HCT116 (cell line): Measurements from ENCODE around the gene COPA. TPM values are rescaled to one million over a fixed set of nuclear protein-coding genes. Genes with fewer than 3 reads are reported as not detected.

Source experiments
- ATAC-seq: fragments of 200-7000 bp; cut with Tn5 transposase; 2 replicates; pipeline ENCODE4 v1.9.1; 2020; ENCODE audit warnings: mild to moderate bottlenecking, moderate library complexity
- BruUV-seq: library from RNA; stranded (reverse); fragments of 400-500 nt; replicated peaks from 2 replicates; lab custom pipeline; 2021; lab: Mats Ljungman, UMichigan
- CTCF ChIA-PET: fragments of 300-600 bp; sonication (Branson Sonifier 250); formaldehyde crosslinking; loops from one replicate; lab custom pipeline; 2021; ENCODE audit warnings: antibody characterized with exemption; lab: Charles Lee
- POLR2A ChIA-PET: fragments of 300-600, 350-600 bp; sonication (Branson Sonifier 250); formaldehyde crosslinking; loops from one replicate; lab custom pipeline; 2021; ENCODE audit warnings: antibody characterized with exemption; lab: Charles Lee
- RAD21 ChIA-PET, 2 experiments: fragments of 300-600 bp; sonication (Branson Sonifier 250); formaldehyde crosslinking; loops; one replicate each; lab custom pipeline; 2023; ENCODE audit warnings: low total read pairs in 2 of 2; ENCODE audit not compliant: uncharacterized antibody in 2 of 2, unreplicated experiment in 2 of 2, low non-redundant PET in 1 of 2; lab: Charles Lee
- DNase-seq: peaks from one replicate; pipeline ENCODE4 v3.0.0-alpha.2; 2010; ENCODE audit warnings: low read depth, low spot score
- H2AFZ ChIP-seq: fragments of 200-600 bp; shearing (Covaris generic), sonication (generic); 2 replicates; pipeline ENCODE4 v1.6.1; 2017; ENCODE audit warnings: low read depth, mixed run types, mixed read lengths, antibody characterized with exemption, low read length; ENCODE audit not compliant: poor library complexity, severe bottlenecking
- H3K27ac ChIP-seq: 2 replicates; pipeline ENCODE4 v1.5.1; 2012; ENCODE audit warnings: low read depth, low read length
- H3K27me3 ChIP-seq: fragments of 200-600 bp; sonication (generic); 2 replicates; pipeline ENCODE4 v1.6.1; 2016; ENCODE audit warnings: mixed run types, low read length, mixed read lengths; ENCODE audit not compliant: insufficient read depth
- H3K36me3 ChIP-seq, 2 experiments: fragments of 200-500 bp in 1 of 2; fragments of 200-600 bp in 1 of 2; sonication (Bioruptor generic) in 1 of 2; sonication (generic) in 1 of 2; 2 replicates each; pipeline versions ENCODE4 v1.5.1 to v1.6.1; 2014 to 2016; ENCODE audit warnings: low read length in 2 of 2, inconsistent platforms in 1 of 2, mixed read lengths in 1 of 2, mixed run types in 1 of 2; ENCODE audit not compliant: insufficient read depth in 2 of 2, control insufficient read depth in 1 of 2
- H3K4me1 ChIP-seq, 2 experiments: fragments of 200-600 bp in 1 of 2; sonication (generic) in 1 of 2; 2 replicates each; pipeline versions ENCODE4 v1.5.1 to v1.6.1; 2012 to 2017; ENCODE audit warnings: low read length in 2 of 2, inconsistent platforms in 1 of 2, mild to moderate bottlenecking in 1 of 2, mixed read lengths in 1 of 2, mixed run types in 1 of 2, moderate library complexity in 1 of 2; ENCODE audit not compliant: insufficient read depth in 2 of 2, control insufficient read depth in 1 of 2
- H3K4me2 ChIP-seq: fragments of 200-600 bp; sonication (generic); 2 replicates; pipeline ENCODE4 v1.6.1; 2017; ENCODE audit warnings: mixed run types, low read length, mixed read lengths
- H3K4me3 ChIP-seq, 2 experiments: fragments of 200-600 bp in 1 of 2; sonication (generic) in 1 of 2; replicated peaks in 1 of 2; 2 replicates each; pipeline ENCODE4 v1.5.1; 2011 to 2016; ENCODE audit warnings: low read length in 2 of 2, control low read depth in 1 of 2, low read depth in 1 of 2, mild to moderate bottlenecking in 1 of 2, mixed read lengths in 1 of 2, mixed run types in 1 of 2
- H3K79me2 ChIP-seq: fragments of 200-600 bp; sonication (generic); 2 replicates; pipeline ENCODE4 v1.6.1; 2017; ENCODE audit warnings: mild to moderate bottlenecking, mixed run types, low read length, moderate library complexity, mixed read lengths; ENCODE audit not compliant: insufficient read depth
- H3K9ac ChIP-seq: fragments of 200-600 bp; sonication (generic); 2 replicates; pipeline ENCODE4 v1.6.1; 2016; ENCODE audit warnings: low read length, mixed read lengths
- H3K9me2 ChIP-seq: fragments of 200-600 bp; sonication (generic), shearing (Covaris generic); 2 replicates; pipeline ENCODE4 v1.6.1; 2017; ENCODE audit warnings: mixed run types, mild to moderate bottlenecking, moderate library complexity; ENCODE audit not compliant: insufficient read depth
- H3K9me3 ChIP-seq, 2 experiments: fragments of 200-500 bp in 1 of 2; fragments of 200-600 bp in 1 of 2; sonication (Bioruptor generic) in 1 of 2; sonication (generic) in 1 of 2; 2 replicates each; pipeline ENCODE4 v1.6.1; 2014 to 2017; ENCODE audit warnings: low read length in 2 of 2, mixed read lengths in 2 of 2, inconsistent platforms in 1 of 2, low read depth in 1 of 2, mild to moderate bottlenecking in 1 of 2, mixed run types in 1 of 2, moderate library complexity in 1 of 2; ENCODE audit not compliant: control insufficient read depth in 1 of 2, insufficient read depth in 1 of 2
- H4K20me1 ChIP-seq: fragments of 200-600 bp; sonication (generic), shearing (Covaris generic); 2 replicates; pipeline ENCODE4 v1.6.1; 2017; ENCODE audit warnings: mixed run types, mild to moderate bottlenecking, moderate library complexity; ENCODE audit not compliant: insufficient read depth
- CBX3 ChIP-seq: IDR thresholded peaks from 2 replicates; pipeline ENCODE4 v1.6.1; 2012; ENCODE audit warnings: low read depth
- CEBPB ChIP-seq: IDR thresholded peaks from 2 replicates; pipeline ENCODE4 v1.6.1; 2012; ENCODE audit warnings: low read depth
- CTCF ChIP-seq, 3 experiments: fragments of 200-600 bp in 1 of 3; sonication (generic) in 1 of 3; IDR thresholded peaks in 2 of 3; conservative IDR thresholded peaks in 1 of 3; 2 replicates each; pipeline ENCODE4 v1.5.1; 2012 to 2017; ENCODE audit warnings: low read depth in 2 of 3, low read length in 2 of 3, antibody characterized with exemption in 1 of 3, borderline replicate concordance in 1 of 3, control low read depth in 1 of 3, mild to moderate bottlenecking in 1 of 3, mixed read lengths in 1 of 3, mixed run types in 1 of 3, moderate library complexity in 1 of 3; ENCODE audit not compliant: insufficient read depth in 1 of 3
- EGR1 ChIP-seq: IDR thresholded peaks from 2 replicates; pipeline ENCODE4 v1.6.1; 2012; ENCODE audit warnings: low read depth
- EZH2phosphoT487 ChIP-seq: fragments of 200-600 bp; IDR thresholded peaks from 2 replicates; pipeline ENCODE4 v1.6.1; 2018; ENCODE audit warnings: antibody characterized with exemption, borderline replicate concordance
- FOSL1 ChIP-seq: IDR thresholded peaks from 2 replicates; pipeline ENCODE4 v1.6.1; 2012; ENCODE audit warnings: low read depth
- JUND ChIP-seq: IDR thresholded peaks from 2 replicates; pipeline ENCODE4 v1.6.1; 2012
- POLR2A ChIP-seq: IDR thresholded peaks from 2 replicates; pipeline ENCODE4 v1.7.0; 2011; ENCODE audit warnings: borderline replicate concordance; ENCODE audit not compliant: insufficient read depth, insufficient read length; ENCODE audit errors: extremely low read depth
- SIN3A ChIP-seq: IDR thresholded peaks from 2 replicates; pipeline ENCODE4 v1.6.1; 2012; ENCODE audit warnings: low read depth
- SP1 ChIP-seq: IDR thresholded peaks from 2 replicates; pipeline ENCODE4 v1.6.1; 2012; ENCODE audit warnings: low read depth
- SRF ChIP-seq: IDR thresholded peaks from 2 replicates; pipeline ENCODE4 v1.6.1; 2012; ENCODE audit warnings: low read depth
- TCF7L2 ChIP-seq: IDR thresholded peaks from 2 replicates; pipeline ENCODE4 v1.7.0; 2011; ENCODE audit warnings: borderline replicate concordance, inconsistent platforms; ENCODE audit not compliant: insufficient read depth, insufficient read length; ENCODE audit errors: extremely low read depth
- ZBTB33 ChIP-seq: IDR thresholded peaks from 2 replicates; pipeline ENCODE4 v1.6.1; 2011; ENCODE audit warnings: mild to moderate bottlenecking, low read length, moderate library complexity; ENCODE audit not compliant: insufficient replicate concordance; ENCODE audit errors: extremely low read depth
- ZFX ChIP-seq: fragments of 450-650 bp; IDR thresholded peaks from 2 replicates; pipeline ENCODE4 v1.6.1; 2017
- ZNF274 ChIP-seq: fragments of 200-500 bp; sonication (Bioruptor generic); IDR thresholded peaks from 2 replicates; pipeline ENCODE4 v1.6.1; 2014; ENCODE audit warnings: mild to moderate bottlenecking, low read depth, low read length, inconsistent platforms
- intact Hi-C: fragments of 100-400 bp; cut with micrococcal nuclease; formaldehyde crosslinking; loops from 2 replicates; pipeline ENCODE4 v1.10.0; 2022
- total RNA-seq: library from RNA; stranded (reverse); gene quantifications from one replicate; pipeline ENCODE4 v1.2.1, GENCODE V29; 2021; ENCODE audit not compliant: unreplicated experiment
- TF ChIP-seq, protein P1 (sequence below): IDR thresholded peaks from 2 replicates; pipeline ENCODE4 v1.6.1; 2012
- TF ChIP-seq, protein P2 (sequence below): IDR thresholded peaks from 2 replicates; pipeline ENCODE4 v1.6.1; 2012

Gene COPA
- total RNA-seq, 1 experiment from 2014 or later, result 132 TPM

DNA sequence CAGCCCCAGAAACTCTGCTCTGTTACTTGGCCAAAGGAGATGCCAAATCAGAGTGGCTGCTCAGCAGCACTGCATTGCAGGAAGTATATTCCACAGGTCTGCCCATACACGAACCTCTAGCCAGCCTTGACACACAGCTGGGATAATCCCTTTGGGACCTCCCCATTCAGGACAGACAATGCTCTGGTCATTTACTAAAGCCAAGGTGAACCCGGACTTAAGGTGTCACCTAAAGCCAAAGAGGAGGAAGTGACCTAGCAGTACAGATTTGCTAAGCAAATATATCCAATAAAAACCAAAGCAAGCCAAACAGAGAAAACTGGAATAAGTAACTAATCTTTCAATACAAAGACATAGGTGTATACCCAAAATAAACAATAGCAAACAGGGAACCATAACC lies 27.7 kb downstream of the COPA start (continued):
- TF ChIP-seq CTCF (IDR thresholded peaks at IDR 0.05 in 2 of 3, conservative IDR thresholded peaks at IDR 0.05 in 1 of 3; ENCODE audit: borderline replicate concordance in 1 of 3, insufficient read depth in 1 of 3, low read depth in 2 of 3, low read length in 2 of 3) (no peak), SIN3A (no peak), TCF7L2 (no peak)

DNA sequence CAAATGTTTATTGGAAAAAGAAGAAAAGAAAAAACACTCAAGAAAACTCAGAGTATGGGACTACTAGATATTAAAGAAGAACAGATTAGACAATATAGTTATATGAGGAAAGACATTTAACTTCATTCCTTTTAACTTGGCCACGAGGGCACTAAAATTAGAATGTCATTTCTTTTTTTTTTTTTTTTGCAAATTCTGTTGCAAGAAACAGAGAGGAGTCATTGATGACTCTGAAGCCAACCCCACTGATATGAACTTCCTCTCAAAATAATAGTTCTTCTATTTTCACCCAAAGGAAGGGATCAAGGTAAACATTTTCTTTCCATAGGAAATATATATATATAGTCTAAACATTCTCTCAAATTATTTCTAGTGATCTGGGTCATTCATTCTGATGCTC lies 33.5 kb downstream of the COPA start:
- POLR2A ChIA-PET, result no interaction called here
- intact Hi-C loops, result no loop called here
- H4K20me1 ChIP-seq, result no peaks in the 10 kb centered on the region

More for the DNA sequence above, 33.5 kb downstream of the COPA start:
- Histone ChIP-seq H3K4me1 (no peaks in the 10 kb centered on the region), H2AFZ (no peak overlapping the region), H3K4me3 (no peak overlapping the region), H3K36me3 (peaks cover 45 to 76% of the 10 kb centered on the region in 2 experiments), H3K27ac (no peak overlapping the region), H3K9ac (no peak overlapping the region), H3K27me3 (no peaks in the 10 kb centered on the region), H3K9me3 (no peaks in the 10 kb centered on the region), H3K9me2 (no peaks in the 10 kb centered on the region), H3K79me2 (peaks cover 5% of the 10 kb centered on the region; the same call in 1 of the 2 replicates), H3K4me2 (no peak overlapping the region)
- no peak for ATAC-seq
- RAD21 ChIA-PET, result no interaction called here
- CTCF ChIA-PET, result no interaction called here
- BruUV-seq, result no TSS peak
- DNase-seq, result no peak
- TF ChIP-seq JUND (no peak), ZFX (no peak), EZH2phosphoT487 (no peak), EGR1 (no peak), ZBTB33 (no peak), CBX3 (no peak), CEBPB (no peak), FOSL1 (no peak), SRF (no peak), SIN3A (no peak), ZNF274 (no peak), POLR2A (no peak), CTCF (IDR thresholded peaks at IDR 0.05 in 2 of 3, conservative IDR thresholded peaks at IDR 0.05 in 1 of 3; ENCODE audit: borderline replicate concordance in 1 of 3, insufficient read depth in 1 of 3, low read depth in 2 of 3, low read length in 2 of 3) (no peak), SP1 (no peak)
- TF ChIP-seq, protein P1, sequence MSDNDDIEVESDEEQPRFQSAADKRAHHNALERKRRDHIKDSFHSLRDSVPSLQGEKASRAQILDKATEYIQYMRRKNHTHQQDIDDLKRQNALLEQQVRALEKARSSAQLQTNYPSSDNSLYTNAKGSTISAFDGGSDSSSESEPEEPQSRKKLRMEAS, result no peak
- TF ChIP-seq, protein P2, sequence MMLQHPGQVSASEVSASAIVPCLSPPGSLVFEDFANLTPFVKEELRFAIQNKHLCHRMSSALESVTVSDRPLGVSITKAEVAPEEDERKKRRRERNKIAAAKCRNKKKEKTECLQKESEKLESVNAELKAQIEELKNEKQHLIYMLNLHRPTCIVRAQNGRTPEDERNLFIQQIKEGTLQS, result no peak
